GM12872 (cell line): ENCODE data around the gene B3GALT6.

ENCODE experiments used
- CTCF ChIP-seq: IDR thresholded peaks from 3 replicates; pipeline ENCODE4 v1.5.1; 2011; ENCODE audit warnings: low read depth, mild to moderate bottlenecking, low read length, moderate library complexity; ENCODE audit not compliant: insufficient read depth

The B3GALT6 gene

GRCh38 chr1:1242461-1243265 lies 10.6 kb downstream of the B3GALT6 start:
- TF ChIP-seq CTCF: no peak

DNA sequence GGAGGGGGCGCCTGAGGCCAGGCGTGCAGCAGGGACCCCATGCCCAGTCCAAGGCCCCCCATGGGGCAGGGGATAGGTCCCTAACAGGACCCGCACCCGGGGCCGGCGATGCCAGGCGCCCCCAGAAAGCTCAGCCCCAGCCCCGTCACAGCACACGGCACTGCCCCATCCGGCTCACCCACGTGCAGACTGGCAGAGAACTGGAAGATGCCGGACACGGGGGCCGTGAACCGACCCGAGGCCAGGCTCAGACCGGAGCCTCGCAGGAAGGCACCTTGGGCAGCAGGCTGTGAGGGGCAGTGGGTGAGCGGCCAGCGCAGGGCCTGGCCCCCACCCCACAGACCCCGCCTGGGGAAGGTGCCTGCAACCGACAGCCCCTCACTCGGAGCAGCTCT lies 11.2 kb downstream of the B3GALT6 start:
- TF ChIP-seq CTCF: no peak

GRCh38 chr1:1243807-1244191 lies 11.8 kb downstream of the B3GALT6 start:
- TF ChIP-seq CTCF: no peak

- TF ChIP-seq CTCF: no peak
Observed at GRCh38 chr1:1244192-1244811, 12.3 kb downstream of the B3GALT6 start.

DNA sequence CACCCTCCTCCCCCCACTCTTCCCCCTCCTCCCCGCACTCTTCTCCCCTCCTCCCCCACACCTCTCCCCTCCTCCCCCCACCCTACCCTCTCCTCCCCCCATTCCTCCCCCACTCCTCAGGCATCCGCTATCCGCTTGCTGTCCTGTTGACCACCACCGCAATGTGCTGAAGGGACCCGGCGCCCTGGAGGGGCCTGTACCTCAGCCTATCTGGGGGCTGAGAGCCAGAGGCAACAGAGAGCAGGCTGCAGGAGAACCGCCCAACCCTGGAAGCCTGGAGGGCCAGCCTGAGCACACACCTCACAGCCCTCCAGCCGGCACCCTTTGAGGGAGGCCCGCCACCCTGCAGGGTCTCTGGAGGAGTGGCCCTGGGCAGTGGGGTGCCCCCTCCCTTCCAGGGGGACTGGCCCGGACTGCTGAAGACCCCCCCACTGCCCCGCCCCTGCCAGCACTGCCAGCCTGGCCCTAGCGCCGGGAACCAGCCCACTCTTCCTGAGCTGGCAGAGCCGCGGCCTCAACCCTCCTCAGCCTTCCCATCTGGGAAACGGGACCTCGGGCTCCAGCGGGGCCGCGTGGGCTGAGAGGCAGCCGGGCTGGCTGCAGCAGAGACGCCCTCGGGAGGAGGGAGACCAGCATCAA lies 13.3 kb downstream of the B3GALT6 start:
- no peak for TF ChIP-seq CTCF

DNA sequence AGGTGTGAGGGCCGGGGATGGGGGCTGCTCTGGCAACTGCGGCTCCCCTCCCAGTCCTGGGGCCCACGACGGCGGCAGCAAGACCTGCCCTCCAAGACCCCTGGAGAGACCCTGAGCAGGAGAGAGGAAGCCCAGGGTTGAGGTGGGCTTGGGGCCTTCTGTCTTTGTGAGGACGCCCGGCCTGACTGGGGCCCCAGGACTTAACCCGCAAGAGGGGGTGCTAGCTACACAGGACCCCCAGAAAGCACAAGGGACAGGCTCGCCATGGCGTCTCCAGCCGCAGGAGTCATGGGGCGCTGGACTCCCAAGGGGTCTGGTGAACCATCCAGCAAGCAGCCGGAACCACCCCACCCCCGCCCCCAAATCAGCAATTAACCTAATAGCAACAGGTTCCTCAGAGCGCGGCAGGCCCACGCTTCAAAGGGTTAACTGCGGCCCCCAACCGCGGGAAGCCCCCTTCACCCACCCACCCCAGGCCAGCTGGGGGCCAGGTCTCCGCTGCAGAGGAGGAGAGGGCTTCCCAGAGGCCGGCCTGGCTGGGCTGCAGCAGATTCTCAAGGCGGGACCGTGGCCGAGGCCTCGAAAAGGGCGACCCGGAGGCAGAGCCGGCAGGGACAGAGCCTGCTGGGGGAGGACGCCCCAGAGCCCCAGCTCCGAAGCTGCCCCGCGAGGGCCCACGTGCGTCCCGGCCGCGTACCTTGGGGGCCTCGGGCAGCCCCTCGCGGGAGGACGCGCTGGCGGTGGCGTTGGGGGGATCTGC lies 14.0 kb downstream of the B3GALT6 start:
- TF ChIP-seq CTCF: no peak
